NCI-H187 treated with DMSO at 0.1 percent for 48 hours (cell line): ENCODE results near the gene COL6A1.

ENCODE experiments used
- DNase-seq: peaks from one replicate; lab custom pipeline; 2025; lab: John Stamatoyannopoulos, UW

Gene COL6A1

GRCh38 chr21:46049890-46050667 is 68.5 kb downstream of the COL6A1 start:
- DNase-seq: no peak

DNA sequence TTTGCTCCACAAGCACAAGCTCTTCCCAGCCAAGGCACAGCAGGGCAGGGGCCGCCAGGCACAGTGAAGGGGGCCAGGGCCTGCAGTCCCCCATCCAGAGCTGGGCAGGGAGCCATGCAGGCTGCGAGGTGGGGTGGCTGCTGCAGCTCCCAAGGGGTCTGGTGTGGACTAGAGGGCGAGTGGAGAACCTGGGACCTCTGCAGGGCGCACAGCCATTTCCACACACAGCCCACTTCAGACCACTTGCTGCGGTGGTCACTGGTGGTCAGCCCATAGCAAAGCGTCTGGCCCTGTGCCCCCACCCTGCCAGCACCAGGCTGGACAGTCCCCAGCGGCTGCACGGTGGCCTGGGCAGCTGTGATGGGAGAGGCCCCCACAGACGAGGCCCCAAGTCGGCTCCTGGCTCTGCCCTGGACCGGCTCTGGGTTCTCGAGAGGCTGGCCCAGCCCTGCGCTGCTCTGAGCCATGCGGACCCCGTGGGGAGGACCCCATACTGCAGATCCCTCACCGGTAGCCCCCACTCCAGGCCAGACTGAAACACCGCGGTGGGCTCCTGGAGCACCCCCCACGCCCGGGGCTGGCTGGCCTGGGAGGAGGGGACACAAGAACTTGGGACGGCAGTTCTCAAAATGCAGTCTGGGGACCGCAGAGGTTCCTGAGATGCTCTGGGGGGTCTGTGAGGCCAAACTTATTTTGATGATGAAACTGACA is 69.3 kb downstream of the COL6A1 start:
- DNase-seq: no peak

GRCh38 chr21:46051379-46051770 is 69.8 kb downstream of the COL6A1 start:
- DNase-seq: no peak

- no peak for DNase-seq
Measured at GRCh38 chr21:46051821-46052675, 70.5 kb downstream of the COL6A1 start.

DNA sequence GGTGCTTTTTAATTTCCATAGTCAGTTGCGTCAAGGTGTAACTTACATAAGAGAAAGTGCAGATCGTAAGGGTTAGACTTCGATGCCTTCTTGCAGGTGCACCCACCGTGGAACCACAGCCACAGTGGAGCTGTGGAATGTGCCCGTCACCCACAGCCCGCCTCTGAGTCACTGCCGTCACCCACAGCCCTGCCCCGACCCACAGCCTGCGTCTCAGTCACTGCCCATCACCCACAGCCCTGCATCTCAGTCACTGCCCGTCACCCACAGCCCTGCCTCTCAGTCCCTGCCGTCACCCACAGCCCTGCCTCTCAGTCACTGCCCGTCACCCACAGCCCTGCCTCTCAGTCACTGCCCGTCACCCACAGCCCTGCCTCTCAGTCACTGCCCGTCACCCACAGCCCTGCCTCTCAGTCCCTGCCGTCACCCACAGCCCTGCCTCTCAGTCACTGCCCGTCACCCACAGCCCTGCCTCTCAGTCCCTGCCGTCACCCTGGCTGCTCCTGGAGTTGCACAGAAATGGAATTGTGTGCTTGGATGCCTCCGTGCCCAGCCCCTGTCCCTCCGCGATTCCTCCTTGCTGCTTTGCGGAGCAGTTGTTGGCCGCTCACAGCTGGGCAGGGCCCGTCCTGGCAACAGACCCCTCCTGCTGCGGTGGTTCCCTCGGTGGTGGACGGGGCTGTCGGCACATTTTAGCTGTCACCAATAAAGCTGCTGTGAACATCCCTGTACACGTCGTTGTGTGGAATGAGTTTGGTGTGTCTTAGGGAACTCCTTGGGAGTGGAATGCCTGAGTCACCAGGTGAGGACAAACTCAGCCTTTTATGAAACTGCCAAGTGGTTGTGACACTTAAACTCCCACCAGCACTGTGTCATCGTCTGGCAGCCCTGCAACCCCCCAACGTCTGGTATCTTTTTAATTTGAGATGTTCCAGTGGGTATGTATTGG is 71.4 kb downstream of the COL6A1 start:
- DNase-seq: no peak

- no peak for DNase-seq
Measured at GRCh38 chr21:46054031-46054430, 72.5 kb downstream of the COL6A1 start.

DNA sequence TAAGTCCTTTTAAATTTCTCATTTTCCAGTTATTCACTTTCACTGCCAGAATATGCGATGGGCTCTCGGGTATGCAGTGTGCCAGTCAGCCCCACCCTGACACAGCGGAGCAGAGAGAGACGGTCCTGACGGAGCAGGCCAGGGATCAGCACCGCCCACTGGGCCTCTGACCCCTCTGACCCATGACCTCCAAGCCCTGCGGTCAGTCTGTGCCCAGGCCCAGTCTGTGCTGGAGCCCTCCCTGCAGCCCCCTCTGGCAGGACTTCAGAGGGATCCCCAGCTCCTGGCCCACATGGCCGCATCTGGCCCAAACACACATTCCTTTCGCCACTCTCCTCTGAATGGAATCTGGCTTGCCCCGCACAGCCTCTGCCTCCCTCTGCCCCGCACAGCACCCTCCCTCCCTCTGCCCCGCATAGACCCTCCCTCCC is 72.9 kb downstream of the COL6A1 start:
- DNase-seq: no peak
